Measurements from ENCODE around the gene HIGD1A.

HIGD1A gene

GRCh38 chr3:42755681-42756578 lies 48.4 kb downstream of the HIGD1A start:
- DNase-seq (ENCODE audit: low read depth): no peak

GRCh38 chr3:42753757-42754156 lies 50.5 kb downstream of the HIGD1A start:
- DNase-seq (ENCODE audit: low read depth): no peak

- DNase-seq (ENCODE audit: low read depth): no peak
Measured at GRCh38 chr3:42752961-42753360, 51.3 kb downstream of the HIGD1A start.

GRCh38 chr3:42752441-42752840 lies 51.8 kb downstream of the HIGD1A start:
- no peak for DNase-seq (ENCODE audit: low read depth)

GRCh38 chr3:42751609-42752008 lies 52.7 kb downstream of the HIGD1A start:
- no peak for DNase-seq (ENCODE audit: low read depth)

GRCh38 chr3:42750834-42751233 lies 53.5 kb downstream of the HIGD1A start:
- DNase-seq (ENCODE audit: low read depth): no peak

GRCh38 chr3:42749753-42750231 lies 54.5 kb downstream of the HIGD1A start:
- no peak for DNase-seq (ENCODE audit: low read depth)

GRCh38 chr3:42749025-42749752 lies 55.1 kb downstream of the HIGD1A start:
- DNase-seq (ENCODE audit: low read depth): no peak

GRCh38 chr3:42747581-42747980 lies 56.7 kb downstream of the HIGD1A start:
- DNase-seq (ENCODE audit: low read depth): no peak

GRCh38 chr3:42746455-42747450 lies 57.5 kb downstream of the HIGD1A start:
- DNase-seq (ENCODE audit: low read depth): no peak

GRCh38 chr3:42745776-42746454 lies 58.4 kb downstream of the HIGD1A start:
- DNase-seq (ENCODE audit: low read depth): no peak

- DNase-seq (ENCODE audit: low read depth): no peak
Measured at GRCh38 chr3:42745291-42745745, 59.0 kb downstream of the HIGD1A start.

GRCh38 chr3:42743204-42743995 lies 60.9 kb downstream of the HIGD1A start:
- no peak for DNase-seq (ENCODE audit: low read depth)

- no peak for DNase-seq (ENCODE audit: low read depth)
Measured at GRCh38 chr3:42742688-42743087, 61.6 kb downstream of the HIGD1A start.

GRCh38 chr3:42742259-42742658 lies 62.0 kb downstream of the HIGD1A start:
- DNase-seq (ENCODE audit: low read depth): no peak

- no peak for DNase-seq (ENCODE audit: low read depth)
Measured at GRCh38 chr3:42741796-42742195, 62.5 kb downstream of the HIGD1A start.

GRCh38 chr3:42739401-42740158 lies 64.7 kb downstream of the HIGD1A start:
- no peak for DNase-seq (ENCODE audit: low read depth)

GRCh38 chr3:42736531-42736930 lies 67.8 kb downstream of the HIGD1A start:
- no peak for DNase-seq (ENCODE audit: low read depth)

GRCh38 chr3:42736081-42736480 lies 68.2 kb downstream of the HIGD1A start:
- DNase-seq (ENCODE audit: low read depth): no peak

- DNase-seq (ENCODE audit: low read depth): no peak
Measured at GRCh38 chr3:42735615-42736014, 68.7 kb downstream of the HIGD1A start.
